Neural cell (in vitro differentiated cells): ENCODE measurements around the gene ASXL1.

ENCODE experiments used
- EP300 ChIP-seq: fragments of 450-650 bp; conservative IDR thresholded peaks from 2 replicates; pipeline ENCODE4 v1.6.1; 2014; ENCODE audit warnings: antibody characterized with exemption, mild to moderate bottlenecking, moderate library complexity; ENCODE audit not compliant: poor library complexity, severe bottlenecking
- EZH2 ChIP-seq: fragments of 200-600, 300-800 bp; shearing (Covaris generic), sonication (generic); IDR thresholded peaks from 2 replicates; pipeline ENCODE4 v1.6.1; 2014; ENCODE audit warnings: antibody characterized with exemption, low read length, borderline replicate concordance, mild to moderate bottlenecking; ENCODE audit not compliant: insufficient read depth, poor library complexity, severe bottlenecking
- MXI1 ChIP-seq: fragments of 450-650 bp; conservative IDR thresholded peaks from 2 replicates; pipeline ENCODE4 v1.6.1; 2014; ENCODE audit warnings: antibody characterized with exemption, mild to moderate bottlenecking; ENCODE audit not compliant: poor library complexity, severe bottlenecking
- POLR2AphosphoS5 ChIP-seq: IDR thresholded peaks from 2 replicates; pipeline ENCODE4 v1.6.1; 2012
- RAD21 ChIP-seq: fragments of 450-650 bp; conservative IDR thresholded peaks from 2 replicates; pipeline ENCODE4 v1.6.1; 2014; ENCODE audit warnings: antibody characterized with exemption, mild to moderate bottlenecking, moderate library complexity
- SMC3 ChIP-seq: fragments of 450-650 bp; conservative IDR thresholded peaks from 2 replicates; pipeline ENCODE4 v1.6.1; 2014; ENCODE audit warnings: antibody characterized with exemption, mild to moderate bottlenecking, moderate library complexity; ENCODE audit not compliant: poor library complexity
- TAF1 ChIP-seq: IDR thresholded peaks from 2 replicates; pipeline ENCODE4 v1.6.1; 2012; ENCODE audit warnings: low read depth
- TF ChIP-seq, protein P1 (sequence below): fragments of 450-650 bp; IDR thresholded peaks from 2 replicates; pipeline ENCODE4 v1.5.1; 2014; ENCODE audit warnings: antibody characterized with exemption, mild to moderate bottlenecking, moderate library complexity; ENCODE audit not compliant: poor library complexity, severe bottlenecking

GRCh38 chr20:32444474-32445220 is 86.5 kb downstream of the ASXL1 start:
- TF ChIP-seq, protein P1, sequence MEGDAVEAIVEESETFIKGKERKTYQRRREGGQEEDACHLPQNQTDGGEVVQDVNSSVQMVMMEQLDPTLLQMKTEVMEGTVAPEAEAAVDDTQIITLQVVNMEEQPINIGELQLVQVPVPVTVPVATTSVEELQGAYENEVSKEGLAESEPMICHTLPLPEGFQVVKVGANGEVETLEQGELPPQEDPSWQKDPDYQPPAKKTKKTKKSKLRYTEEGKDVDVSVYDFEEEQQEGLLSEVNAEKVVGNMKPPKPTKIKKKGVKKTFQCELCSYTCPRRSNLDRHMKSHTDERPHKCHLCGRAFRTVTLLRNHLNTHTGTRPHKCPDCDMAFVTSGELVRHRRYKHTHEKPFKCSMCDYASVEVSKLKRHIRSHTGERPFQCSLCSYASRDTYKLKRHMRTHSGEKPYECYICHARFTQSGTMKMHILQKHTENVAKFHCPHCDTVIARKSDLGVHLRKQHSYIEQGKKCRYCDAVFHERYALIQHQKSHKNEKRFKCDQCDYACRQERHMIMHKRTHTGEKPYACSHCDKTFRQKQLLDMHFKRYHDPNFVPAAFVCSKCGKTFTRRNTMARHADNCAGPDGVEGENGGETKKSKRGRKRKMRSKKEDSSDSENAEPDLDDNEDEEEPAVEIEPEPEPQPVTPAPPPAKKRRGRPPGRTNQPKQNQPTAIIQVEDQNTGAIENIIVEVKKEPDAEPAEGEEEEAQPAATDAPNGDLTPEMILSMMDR: no peak
- TF ChIP-seq POLR2AphosphoS5: no peak
- TF ChIP-seq EP300: no peak
- no peak for TF ChIP-seq TAF1
- no peak for TF ChIP-seq MXI1
- no peak for TF ChIP-seq RAD21
- TF ChIP-seq SMC3: no peak
- TF ChIP-seq EZH2: no peak
